GM06990 (cell line): Measurements from ENCODE around the gene CACNG7.

Experiments
- DNase-seq: peaks from one replicate; pipeline ENCODE4 v3.0.0-alpha.2; 2011; ENCODE audit not compliant: insufficient read length; ENCODE audit errors: extremely low read depth
- H3K27me3 ChIP-seq: replicated peaks from 2 replicates; pipeline ENCODE4 v1.6.0; 2011; ENCODE audit warnings: low read length; ENCODE audit not compliant: control insufficient read depth, insufficient read depth
- H3K36me3 ChIP-seq: 2 replicates; pipeline ENCODE4 v1.5.1; 2011; ENCODE audit warnings: low read length; ENCODE audit not compliant: control insufficient read depth, insufficient read depth
- H3K4me3 ChIP-seq: replicated peaks from 2 replicates; pipeline ENCODE4 v1.5.1; 2011; ENCODE audit warnings: low read depth, mild to moderate bottlenecking, control low read depth, low read length
- TF ChIP-seq, protein P1 (sequence below): IDR thresholded peaks from 2 replicates; pipeline ENCODE4 v1.5.1; 2011; ENCODE audit warnings: low read length, control low read depth, mild to moderate bottlenecking, inconsistent platforms; ENCODE audit not compliant: insufficient read depth, poor library complexity, severe bottlenecking

CACNG7 gene

DNA sequence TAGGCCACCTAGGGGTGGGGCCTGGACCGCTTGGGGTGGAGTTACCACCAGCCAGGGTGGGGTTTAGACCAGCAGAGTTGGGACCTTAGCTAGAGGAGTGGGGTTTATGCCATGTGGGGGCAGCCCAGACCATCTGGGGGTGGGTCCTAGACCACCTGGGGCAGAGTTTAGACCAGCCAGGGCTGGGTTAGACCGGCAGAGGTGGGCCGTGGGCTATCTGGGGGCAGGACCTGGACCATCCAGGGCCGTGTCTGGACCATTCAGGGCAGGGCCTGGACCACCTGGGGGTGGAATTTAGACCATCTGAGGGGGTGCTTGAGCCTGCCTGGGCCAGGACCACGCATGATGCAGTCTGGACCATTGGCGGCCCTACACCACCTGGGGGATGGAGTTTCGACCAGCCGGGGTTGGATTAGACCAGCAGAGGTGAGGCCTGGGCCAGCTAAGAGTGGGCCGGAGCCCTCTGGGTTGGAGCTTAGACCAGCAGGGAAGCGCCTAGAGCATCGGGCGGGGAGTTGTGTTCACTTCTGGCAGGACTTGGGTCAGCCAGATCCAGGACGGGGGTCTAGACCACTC is 72.4 kb downstream of the CACNG7 start:
- TF ChIP-seq, protein P1, sequence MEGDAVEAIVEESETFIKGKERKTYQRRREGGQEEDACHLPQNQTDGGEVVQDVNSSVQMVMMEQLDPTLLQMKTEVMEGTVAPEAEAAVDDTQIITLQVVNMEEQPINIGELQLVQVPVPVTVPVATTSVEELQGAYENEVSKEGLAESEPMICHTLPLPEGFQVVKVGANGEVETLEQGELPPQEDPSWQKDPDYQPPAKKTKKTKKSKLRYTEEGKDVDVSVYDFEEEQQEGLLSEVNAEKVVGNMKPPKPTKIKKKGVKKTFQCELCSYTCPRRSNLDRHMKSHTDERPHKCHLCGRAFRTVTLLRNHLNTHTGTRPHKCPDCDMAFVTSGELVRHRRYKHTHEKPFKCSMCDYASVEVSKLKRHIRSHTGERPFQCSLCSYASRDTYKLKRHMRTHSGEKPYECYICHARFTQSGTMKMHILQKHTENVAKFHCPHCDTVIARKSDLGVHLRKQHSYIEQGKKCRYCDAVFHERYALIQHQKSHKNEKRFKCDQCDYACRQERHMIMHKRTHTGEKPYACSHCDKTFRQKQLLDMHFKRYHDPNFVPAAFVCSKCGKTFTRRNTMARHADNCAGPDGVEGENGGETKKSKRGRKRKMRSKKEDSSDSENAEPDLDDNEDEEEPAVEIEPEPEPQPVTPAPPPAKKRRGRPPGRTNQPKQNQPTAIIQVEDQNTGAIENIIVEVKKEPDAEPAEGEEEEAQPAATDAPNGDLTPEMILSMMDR: no peak
- no peak overlapping the region for H3K4me3 ChIP-seq
- no peaks in the 10 kb centered on the region; the same call in 1 of the 2 replicates for H3K27me3 ChIP-seq
- H3K36me3 ChIP-seq: no peaks in the 10 kb centered on the region
- no peak for DNase-seq

DNA sequence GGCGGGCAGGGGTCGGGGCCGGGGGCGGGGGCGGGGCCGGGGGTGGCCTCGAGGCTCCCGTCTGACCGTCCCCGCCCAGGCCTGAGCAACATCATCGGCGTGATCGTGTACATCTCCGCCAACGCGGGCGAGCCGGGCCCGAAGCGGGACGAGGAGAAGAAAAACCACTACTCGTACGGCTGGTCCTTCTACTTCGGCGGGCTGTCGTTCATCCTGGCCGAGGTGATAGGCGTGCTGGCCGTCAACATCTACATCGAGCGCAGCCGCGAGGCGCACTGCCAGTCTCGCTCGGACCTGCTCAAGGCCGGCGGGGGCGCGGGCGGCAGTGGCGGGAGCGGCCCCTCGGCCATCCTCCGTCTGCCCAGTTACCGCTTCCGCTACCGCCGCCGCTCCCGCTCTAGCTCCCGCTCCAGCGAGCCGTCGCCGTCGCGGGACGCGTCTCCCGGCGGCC is 72.9 kb downstream of the CACNG7 start:
- no peak for DNase-seq
- H3K27me3 ChIP-seq: no peaks in the 10 kb centered on the region; the same call in 1 of the 2 replicates
- H3K4me3 ChIP-seq: no peak overlapping the region
- TF ChIP-seq, protein P1: no peak
- H3K36me3 ChIP-seq: no peaks in the 10 kb centered on the region

DNA sequence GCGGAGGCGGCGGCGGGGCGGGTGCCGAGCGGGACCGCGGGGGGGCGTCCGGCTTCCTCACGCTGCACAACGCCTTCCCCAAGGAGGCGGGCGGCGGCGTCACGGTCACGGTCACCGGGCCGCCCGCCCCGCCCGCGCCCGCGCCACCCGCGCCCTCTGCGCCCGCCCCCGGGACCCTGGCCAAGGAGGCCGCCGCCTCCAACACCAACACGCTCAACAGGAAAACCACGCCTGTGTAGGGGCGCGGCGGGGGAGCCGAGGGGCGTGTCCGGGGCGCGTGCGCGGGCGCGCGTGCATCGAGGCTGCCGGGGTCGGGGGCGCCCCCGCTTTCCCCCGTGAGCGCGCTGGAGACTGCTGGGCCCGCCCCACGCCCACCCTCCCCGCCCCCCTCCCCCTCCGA is 73.5 kb downstream of the CACNG7 start:
- TF ChIP-seq, protein P1: no peak
- no peak overlapping the region for H3K4me3 ChIP-seq
- DNase-seq: no peak
- no peaks in the 10 kb centered on the region for H3K36me3 ChIP-seq
- H3K27me3 ChIP-seq: no peaks in the 10 kb centered on the region; the same call in 1 of the 2 replicates

DNA sequence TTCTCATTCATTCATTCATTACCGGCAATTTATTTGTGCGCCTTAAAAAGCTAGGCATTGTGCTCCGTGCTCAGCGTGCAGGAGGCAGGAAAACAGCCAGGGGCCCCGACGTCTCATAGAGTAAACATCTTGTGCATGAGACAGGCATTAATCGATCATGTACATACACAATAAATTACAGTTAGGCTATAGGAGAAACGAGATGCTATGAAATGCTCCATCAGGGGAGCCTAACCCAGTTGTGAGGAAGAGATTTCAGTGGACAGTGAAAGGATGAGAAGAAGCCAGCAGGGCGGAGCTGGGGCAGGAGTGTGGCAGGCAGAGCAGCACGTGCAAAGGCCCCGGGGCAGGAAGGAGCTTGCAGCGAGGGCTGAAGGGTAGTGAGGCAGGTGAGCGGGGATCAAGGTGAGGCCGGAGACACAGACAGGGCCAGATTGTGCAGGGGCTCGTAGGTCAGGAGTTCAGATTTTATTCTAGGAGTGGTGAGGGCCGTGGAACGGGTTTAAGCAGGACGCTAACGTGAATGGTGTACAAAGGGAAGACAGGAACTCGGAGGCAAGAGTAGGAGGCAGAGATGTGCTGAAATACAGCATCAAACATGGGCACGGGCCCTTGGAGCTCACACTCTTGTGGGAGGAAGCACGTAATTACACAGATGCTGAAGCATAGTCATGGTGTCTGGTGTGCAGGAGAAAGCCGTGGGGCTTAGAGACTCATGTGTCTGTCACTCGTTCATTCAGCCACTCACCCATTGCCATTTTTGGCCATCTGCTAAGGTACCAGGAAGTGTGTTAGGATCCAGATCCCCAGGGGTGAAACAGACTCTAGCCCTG is 74.6 kb downstream of the CACNG7 start:
- no peak for DNase-seq
- Histone ChIP-seq H3K4me3 (no peak overlapping the region), H3K27me3 (no peaks in the 10 kb centered on the region; the same call in 1 of the 2 replicates), H3K36me3 (no peaks in the 10 kb centered on the region)
- TF ChIP-seq, protein P1: no peak

DNA sequence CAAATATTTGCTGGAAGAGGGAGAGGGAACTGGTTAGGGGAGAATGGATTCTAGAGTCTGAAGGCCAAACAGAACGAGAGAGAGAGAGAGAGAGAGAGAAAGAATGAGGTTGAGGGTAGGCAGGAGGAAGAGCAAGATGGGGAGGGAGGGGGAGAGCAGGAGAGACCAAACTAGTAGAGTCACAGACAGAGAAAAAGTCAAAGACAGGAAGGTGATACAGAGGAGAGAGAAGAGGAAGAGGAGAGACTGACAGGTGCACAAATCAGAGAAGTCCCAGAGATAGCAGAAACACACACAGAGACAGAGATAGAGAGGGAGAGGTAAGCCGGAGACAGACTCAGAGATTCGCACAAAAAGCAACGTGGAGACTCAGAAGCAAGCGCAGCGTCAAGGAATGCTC is 76.8 kb downstream of the CACNG7 start:
- no peak for DNase-seq
- TF ChIP-seq, protein P1: no peak
- Histone ChIP-seq H3K27me3 (no peaks in the 10 kb centered on the region; the same call in 1 of the 2 replicates), H3K4me3 (no peak overlapping the region), H3K36me3 (no peaks in the 10 kb centered on the region)
